CD14-positive monocyte (primary cell): ENCODE results near the gene CSF1R. TPM values are rescaled to one million over a fixed set of nuclear protein-coding genes. Genes with fewer than 3 reads are reported as not detected.

Experiments used
- DNase-seq, 3 donors: peaks; one replicate each; pipeline ENCODE4 v3.0.0-alpha.2; 2011 to 2022
- H2AFZ ChIP-seq: 2 replicates; pipeline ENCODE4 v1.6.0; 2012; ENCODE audit warnings: mild to moderate bottlenecking, low read depth, low read length, inconsistent platforms; ENCODE audit not compliant: insufficient read depth, poor library complexity, severe bottlenecking
- H3K27ac ChIP-seq, 2 donors: 1 replicate in 1 of 2; 2 replicates in 1 of 2; pipeline ENCODE4 v1.5.1; 2012 to 2013; ENCODE audit warnings: low read length in 2 of 2, control low read depth in 1 of 2, inconsistent platforms in 1 of 2, low read depth in 1 of 2, mild to moderate bottlenecking in 1 of 2
- H3K27me3 ChIP-seq, 2 donors: one replicate each; pipeline versions ENCODE4 v1.6.0 to v1.6.1; 2011 to 2013; ENCODE audit warnings: low read length in 2 of 2; ENCODE audit not compliant: control insufficient read depth in 2 of 2, insufficient read depth in 2 of 2
- H3K36me3 ChIP-seq, 2 donors: replicated peaks in 1 of 2; 1 replicate in 1 of 2; 2 replicates in 1 of 2; pipeline versions ENCODE4 v1.5.1 to v1.6.1; 2012 to 2013; ENCODE audit warnings: low read length in 2 of 2, control low read depth in 1 of 2, inconsistent platforms in 1 of 2, mild to moderate bottlenecking in 1 of 2; ENCODE audit not compliant: insufficient read depth in 2 of 2, control insufficient read depth in 1 of 2
- H3K4me1 ChIP-seq, 2 donors: 1 replicate in 1 of 2; 2 replicates in 1 of 2; pipeline versions ENCODE4 v1.5.1 to v1.6.1; 2012 to 2013; ENCODE audit warnings: low read length in 2 of 2, control low read depth in 1 of 2, inconsistent platforms in 1 of 2, mild to moderate bottlenecking in 1 of 2, moderate library complexity in 1 of 2; ENCODE audit not compliant: insufficient read depth in 2 of 2, control insufficient read depth in 1 of 2
- H3K4me2 ChIP-seq: replicated peaks from 2 replicates; pipeline ENCODE3; 2012; ENCODE audit warnings: low read length, moderate library complexity, mild to moderate bottlenecking; ENCODE audit not compliant: poor library complexity, severe bottlenecking; ENCODE audit errors: extremely low read depth
- H3K4me3 ChIP-seq, 3 experiments: fragments of 200-600 bp in 1 of 3; sonication (generic) in 1 of 3; replicated peaks in 1 of 3; 1 replicate in 2 of 3; 2 replicates in 1 of 3; pipeline ENCODE4 v1.5.1; 2011 to 2013; ENCODE audit warnings: low read length in 3 of 3, mild to moderate bottlenecking in 3 of 3, control low read depth in 2 of 3, low read depth in 2 of 3, inconsistent platforms in 1 of 3, moderate library complexity in 1 of 3
- H3K79me2 ChIP-seq: 2 replicates; pipeline ENCODE4 v1.6.0; 2012; ENCODE audit warnings: mild to moderate bottlenecking, control low read depth, inconsistent platforms, low read length, moderate library complexity; ENCODE audit not compliant: insufficient read depth
- H3K9ac ChIP-seq: 2 replicates; pipeline ENCODE4 v1.6.0; 2017; ENCODE audit warnings: low read length, mild to moderate bottlenecking; ENCODE audit not compliant: insufficient read depth, poor library complexity, severe bottlenecking
- H3K9me3 ChIP-seq, 2 donors: replicated peaks in 1 of 2; 1 replicate in 1 of 2; 2 replicates in 1 of 2; pipeline versions ENCODE4 v1.5.1 to v1.6.1; 2012 to 2013; ENCODE audit warnings: low read length in 2 of 2, control low read depth in 1 of 2; ENCODE audit not compliant: control insufficient read depth in 1 of 2, insufficient read depth in 1 of 2
- H4K20me1 ChIP-seq: 2 replicates; pipeline ENCODE4 v1.6.0; 2012; ENCODE audit warnings: mild to moderate bottlenecking, low read length, control low read depth, moderate library complexity; ENCODE audit not compliant: insufficient read depth
- H3K27ac Mint-ChIP-seq, 7 donors: one replicate each; pipeline ENCODE4 v1.8.0; 2020; ENCODE audit warnings: mild to moderate bottlenecking in 7 of 7, mixed read lengths in 7 of 7, moderate library complexity in 6 of 7, inconsistent platforms in 2 of 7
- H3K27me3 Mint-ChIP-seq, 3 donors: one replicate each; pipeline ENCODE4 v1.8.0; 2021 to 2022; ENCODE audit warnings: low read depth in 3 of 3, mild to moderate bottlenecking in 3 of 3, mixed read lengths in 3 of 3, moderate library complexity in 3 of 3, inconsistent platforms in 1 of 3
- H3K36me3 Mint-ChIP-seq, 2 donors: one replicate each; pipeline ENCODE4 v1.8.0; 2020; ENCODE audit warnings: mixed read lengths in 2 of 2, inconsistent platforms in 1 of 2, mild to moderate bottlenecking in 1 of 2
- H3K4me1 Mint-ChIP-seq: one replicate; pipeline ENCODE4 v1.8.0; 2020; ENCODE audit warnings: mild to moderate bottlenecking, mixed read lengths
- H3K4me3 Mint-ChIP-seq, 2 donors: one replicate each; pipeline ENCODE4 v1.8.0; 2020; ENCODE audit warnings: mild to moderate bottlenecking in 2 of 2, mixed read lengths in 2 of 2, moderate library complexity in 1 of 2
- H3K9me3 Mint-ChIP-seq, 7 donors: one replicate each; pipeline ENCODE4 v1.8.0; 2020 to 2022; ENCODE audit warnings: mixed read lengths in 7 of 7, mild to moderate bottlenecking in 6 of 7, moderate library complexity in 6 of 7, inconsistent platforms in 2 of 7
- CTCF ChIP-seq: fragments of 200-600 bp; IDR thresholded peaks from one replicate; pipeline ENCODE4 v1.8.0; 2022; ENCODE audit warnings: antibody characterized with exemption, mild to moderate bottlenecking
- WGBS: methylation state at CpG from one replicate; pipeline ENCODE4 v1.1.5; 2013; ENCODE audit warnings: missing lambda C conversion rate; ENCODE audit not compliant: insufficient coverage; 5-methylcytosine and 5-hydroxymethylcytosine counted together
- intact Hi-C, 2 donors: fragments of 100-400 bp; cut with micrococcal nuclease; formaldehyde crosslinking; loops; one replicate each; pipeline versions ENCODE4 v1.15.0 to v1.15.1; 2023
- polyA plus RNA-seq, 3 donors: library from polyadenylated mRNA; depleted of rRNA in 1 of 3; unstranded in 2 of 3; stranded (reverse) in 1 of 3; fragments of 300-500 nt in 2 of 3; fragments of >200 nt in 1 of 3; fragmentation: Illumina TruSeq in 2 of 3; gene quantifications; 1 replicate in 2 of 3; 2 replicates in 1 of 3; pipeline ENCODE4 v1.2.3, GENCODE V29; 2012 to 2021

Gene CSF1R
- polyA plus RNA-seq, 3 donors = 180 to 332 (median 242) TPM

DNA sequence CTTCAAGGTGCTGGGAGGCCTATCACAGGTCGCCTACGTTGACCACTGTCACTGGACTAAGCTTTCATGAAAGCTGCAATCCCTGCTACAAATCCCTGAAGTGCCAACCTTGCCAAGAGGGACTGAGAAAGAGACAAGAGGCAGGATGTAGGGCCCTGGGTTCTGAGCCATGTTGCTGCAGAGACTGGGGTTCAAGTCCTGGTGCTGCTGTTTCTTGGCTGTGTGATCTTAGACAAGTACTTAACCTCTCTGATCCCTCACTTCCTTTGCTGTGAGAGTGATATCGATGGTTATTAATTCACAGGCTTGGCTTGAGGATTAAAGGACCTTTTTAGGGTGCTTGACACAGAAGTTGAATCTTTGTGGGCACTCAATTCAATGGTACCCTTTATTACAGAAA is 15.5 kb downstream of the CSF1R start:
- Mint-ChIP-seq H3K4me1 (peaks cover 36% of the 10 kb centered on the region), H3K36me3 (peaks cover 12 to 52% of the 10 kb centered on the region in 2 donors), H3K27ac (no peak overlapping the region), H3K9me3 (no peaks in the 10 kb centered on the region), H3K27me3 (no peaks in the 10 kb centered on the region), H3K4me3 (no peak overlapping the region)
- DNase-seq = no peak
- Histone ChIP-seq H2AFZ (no peak overlapping the region), H3K9me3 (no peaks in the 10 kb centered on the region), H3K4me1 (peaks cover 36 to 37% of the 10 kb centered on the region in 2 donors), H4K20me1 (peaks cover 99% of the 10 kb centered on the region), H3K9ac (no peak overlapping the region), H3K4me3 (no peak overlapping the region), H3K27me3 (no peaks in the 10 kb centered on the region), H3K27ac (peak overlapping the region in 1 of 2 donors; percentile 55), H3K4me2 (no peak overlapping the region), H3K79me2 (peaks cover 53% of the 10 kb centered on the region), H3K36me3 (peaks cover 99% of the 10 kb centered on the region in 2 donors)
- TF ChIP-seq CTCF = no peak
- WGBS = 76% methylated on average over 2 of the region's 3 CpGs
- intact Hi-C loops = no loop called here

DNA sequence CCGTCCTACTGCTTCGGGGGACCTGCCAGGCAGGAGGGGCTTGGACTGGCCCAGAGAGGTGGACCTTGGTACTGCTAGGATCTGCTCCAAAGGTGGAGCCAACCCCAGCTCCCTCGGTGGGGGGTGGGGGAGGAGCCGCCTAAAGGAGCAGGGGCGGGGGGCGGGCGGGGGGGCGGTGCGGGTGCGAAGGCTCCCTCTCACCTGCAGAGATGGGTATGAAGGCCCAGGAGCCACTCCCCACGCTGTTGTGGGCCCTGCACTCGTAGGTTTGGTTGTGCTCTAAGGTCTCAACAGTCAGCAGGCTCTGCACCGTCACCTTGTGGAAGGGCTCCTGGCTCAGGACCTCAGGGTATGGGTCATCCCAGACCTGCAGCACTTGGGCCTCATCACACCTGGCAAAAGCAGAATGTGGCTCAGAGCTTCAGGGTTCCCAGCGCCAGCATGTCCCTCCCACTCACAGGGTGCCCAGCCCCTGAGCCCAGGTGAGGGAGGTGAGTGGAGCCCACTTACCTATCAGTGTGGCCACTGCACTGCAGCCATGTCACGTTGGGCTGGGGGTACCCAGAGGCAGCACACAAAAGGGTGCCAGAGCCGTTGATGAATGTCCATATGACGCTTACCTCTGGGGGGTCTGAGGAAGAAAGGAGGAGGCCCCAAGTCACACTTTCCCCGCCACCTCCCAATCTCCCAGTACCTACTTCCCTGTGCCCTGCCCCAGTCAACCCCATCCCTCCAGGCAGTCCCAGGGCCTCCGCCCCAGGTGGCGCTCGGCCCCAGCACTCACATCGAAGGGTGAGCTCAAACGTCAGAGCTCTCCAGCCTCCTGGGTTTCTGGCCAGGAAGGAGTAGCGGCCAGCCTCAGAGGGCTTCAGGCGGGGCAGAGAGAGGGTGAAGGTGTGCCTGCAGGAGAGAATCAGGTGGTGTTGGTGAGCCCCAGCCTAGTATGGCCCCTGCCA is 16.4 kb downstream of the CSF1R start:
- peaks cover 99% of the 10 kb centered on the region for H4K20me1 ChIP-seq
- H3K27me3 ChIP-seq = no peaks in the 10 kb centered on the region
- H3K9me3 ChIP-seq = no peaks in the 10 kb centered on the region
- no peak overlapping the region for H3K4me2 ChIP-seq
- intact Hi-C loops = loop anchor here in 1 of 2 donors (10.0 kb wide), 1 partner anchor 695 kb away; no protein-coding TSS in a partner anchor
- Mint-ChIP-seq H3K27me3 (no peaks in the 10 kb centered on the region), H3K9me3 (no peaks in the 10 kb centered on the region), H3K4me1 (peaks cover 45% of the 10 kb centered on the region), H3K36me3 (peaks cover 21 to 54% of the 10 kb centered on the region in 2 donors), H3K4me3 (no peak overlapping the region), H3K27ac (peak overlapping the region in 3 of 7 donors; percentile 30 to 72 (median 50))
- no peak overlapping the region for H3K9ac ChIP-seq
- no peak overlapping the region for H3K4me3 ChIP-seq
- H3K27ac ChIP-seq = peak overlapping the region in 1 of 2 donors; percentile 55
- TF ChIP-seq CTCF = no peak
- peaks cover 56% of the 10 kb centered on the region for H3K79me2 ChIP-seq
- no peak overlapping the region for H2AFZ ChIP-seq
- 100% methylated on average over 8 of the region's 25 CpGs for WGBS
- DNase-seq = no peak
- H3K36me3 ChIP-seq = peaks cover 99% of the 10 kb centered on the region in 2 donors
- H3K4me1 ChIP-seq = peaks cover 45 to 46% of the 10 kb centered on the region in 2 donors
